MCF 10A (cell line): Measurements from ENCODE around the gene MC3R. TPM values are rescaled to one million over a fixed set of nuclear protein-coding genes. Genes with fewer than 3 reads are reported as not detected.
A peak's percentile ranks its signal among the peaks of the same experiment; 100 is the strongest.

Experiments
- Bru-seq: library from RNA; stranded (reverse); fragments of 400-500 nt; gene quantifications from one replicate; lab custom pipeline; 2021; lab: Mats Ljungman, UMichigan
- BruChase-seq, 2 experiments: library from RNA; stranded (reverse); fragments of 400-500 nt; gene quantifications; one replicate each; lab custom pipeline; 2021; lab: Mats Ljungman, UMichigan
- BruUV-seq: library from RNA; stranded (reverse); fragments of 400-500 nt; replicated peaks from 2 replicates; lab custom pipeline; 2021; lab: Mats Ljungman, UMichigan
- CTCF ChIA-PET: fragments of 300-600 bp; sonication (Branson Sonifier 250); formaldehyde crosslinking; extraction: SDS; loops from one replicate; lab custom pipeline; 2021; ENCODE audit warnings: antibody characterized with exemption, inconsistent platforms; lab: Yijun Ruan, JAX
- POLR2A ChIA-PET: fragments of 300-600, 350-650 bp; sonication (Branson Sonifier 250); formaldehyde crosslinking; extraction: SDS; loops from one replicate; lab custom pipeline; 2020; ENCODE audit warnings: antibody characterized with exemption, inconsistent platforms; lab: Yijun Ruan, JAX
- DNase-seq: peaks from one replicate; pipeline ENCODE4 v3.0.0-alpha.2; 2018; ENCODE audit not compliant: unreplicated experiment
- H3K27ac Mint-ChIP-seq: one replicate; pipeline ENCODE4 v1.8.0; 2022; ENCODE audit warnings: mild to moderate bottlenecking, low read depth, mixed read lengths; ENCODE audit not compliant: unreplicated experiment
- H3K27me3 Mint-ChIP-seq: one replicate; pipeline ENCODE4 v1.8.0; 2022; ENCODE audit warnings: mixed read lengths; ENCODE audit not compliant: insufficient read depth, unreplicated experiment
- H3K36me3 Mint-ChIP-seq: one replicate; pipeline ENCODE4 v1.8.0; 2022; ENCODE audit warnings: mild to moderate bottlenecking, moderate library complexity, mixed read lengths; ENCODE audit not compliant: insufficient read depth, unreplicated experiment
- H3K4me1 Mint-ChIP-seq: one replicate; pipeline ENCODE4 v1.8.0; 2022; ENCODE audit warnings: mixed read lengths; ENCODE audit not compliant: insufficient read depth, unreplicated experiment
- H3K4me3 Mint-ChIP-seq: one replicate; pipeline ENCODE4 v1.8.0; 2022; ENCODE audit warnings: mild to moderate bottlenecking, moderate library complexity, mixed read lengths; ENCODE audit not compliant: unreplicated experiment
- H3K9me3 Mint-ChIP-seq: one replicate; pipeline ENCODE4 v1.8.0; 2022; ENCODE audit warnings: mixed read lengths; ENCODE audit not compliant: unreplicated experiment
- CTCF ChIP-seq: fragments of 200-600 bp; IDR thresholded peaks from one replicate; pipeline ENCODE4 v1.8.0; 2022; ENCODE audit warnings: antibody characterized with exemption, mild to moderate bottlenecking; ENCODE audit not compliant: unreplicated experiment
- intact Hi-C: fragments of 100-400 bp; cut with micrococcal nuclease; formaldehyde crosslinking; loops from 2 replicates; pipeline ENCODE4 v1.14.1; 2022
- long read RNA-seq: library from polyadenylated mRNA; stranded (forward); transcript quantifications from one replicate; pipeline ENCODE4 v2.0.0, GENCODE V29; 2022
- total RNA-seq: library from RNA; stranded (reverse); gene quantifications from 2 replicates; pipeline ENCODE4 v1.2.3, GENCODE V29; 2022

Gene MC3R
- total RNA-seq (not detected in 2 replicates), Bru-seq, nascent RNA (not detected), BruChase-seq, experiment 1, labeled RNA remaining after a 6-hour chase (not detected), BruChase-seq, experiment 2, labeled RNA remaining after a 2-hour chase (not detected)
- long read RNA-seq: 0 reads

- DNase-seq: peak; percentile 68
- peaks cover 5% of the 10 kb centered on the region for H3K36me3 Mint-ChIP-seq
- H3K4me3 Mint-ChIP-seq: no peak within 1 kb of the TSS
- BruUV-seq: no TSS peak
- H3K4me1 Mint-ChIP-seq: peaks cover 21% of the 10 kb centered on the region
- intact Hi-C loops: loop anchor here (1.0 to 5.0 kb wide), 2 partner anchors 61 to 96 kb away; no protein-coding TSS in a partner anchor
- H3K9me3 Mint-ChIP-seq: no peaks in the 10 kb centered on the region
- peak; percentile 72 for TF ChIP-seq CTCF
- no peak within 1 kb of the TSS for H3K27ac Mint-ChIP-seq
- ChIA-PET CTCF (interaction anchor here (0.5 to 8.7 kb wide), 66 partner anchors 9 to 1479 kb away, joined by 3 to 115 read pairs (median 5); partner anchors contain the start of genes CASS4 and FAM210B), POLR2A (interaction anchor here (0.6 to 1.2 kb wide), 3 partner anchors 111 to 769 kb away, joined by 3 to 4 read pairs (median 3); no protein-coding TSS in a partner anchor)
- H3K27me3 Mint-ChIP-seq: peaks cover 35% of the 10 kb centered on the region
These were observed at the start of gene MC3R for GRCh38 chr20:56247954-56248782. MC3R (plus strand) TSS chr20:56248732; CDS start chr20:56248844, 112 bp downstream.

- DNase-seq: peak; percentile 17
- TF ChIP-seq CTCF: peak; percentile 19
- ChIA-PET POLR2A (interaction anchor here (1.3 kb wide), 1 partner anchor 269 kb away, joined by 3 read pairs; no protein-coding TSS in a partner anchor), CTCF (interaction anchor here (0.5 to 7.7 kb wide), 18 partner anchors 9 to 1813 kb away, joined by 3 to 89 read pairs (median 3); partner anchors contain the start of genes AURKA, CSTF1 and MC3R)
- Mint-ChIP-seq H3K4me3 (no peak overlapping the region), H3K36me3 (no peaks in the 10 kb centered on the region), H3K27me3 (no peaks in the 10 kb centered on the region), H3K27ac (no peak overlapping the region), H3K4me1 (peaks cover 4% of the 10 kb centered on the region), H3K9me3 (peaks cover 26% of the 10 kb centered on the region)
- intact Hi-C loops: no loop called here
- BruUV-seq: no TSS peak
These were observed 48.1 kb upstream of the MC3R start for GRCh38 chr20:56200456-56200855.

- intact Hi-C loops: loop anchor here (1.0 to 2.0 kb wide), 4 partner anchors 47 to 314 kb away; partner anchors contain the start of genes AURKA and CSTF1
- Mint-ChIP-seq H3K9me3 (peaks cover 26% of the 10 kb centered on the region), H3K4me1 (no peaks in the 10 kb centered on the region), H3K27ac (no peak overlapping the region), H3K36me3 (no peaks in the 10 kb centered on the region), H3K27me3 (no peaks in the 10 kb centered on the region), H3K4me3 (no peak overlapping the region)
- peak; percentile 73 for TF ChIP-seq CTCF
- DNase-seq: peak; percentile 63
- POLR2A ChIA-PET: interaction anchor here (0.6 to 1.2 kb wide), 2 partner anchors 150 to 156 kb away, joined by 3 to 9 read pairs; partner anchors contain the start of gene FAM210B
- CTCF ChIA-PET: interaction anchor here (0.6 to 7.7 kb wide), 52 partner anchors 15 to 1634 kb away, joined by 3 to 89 read pairs (median 4); partner anchors contain the start of gene MC3R
- BruUV-seq: no TSS peak
These were observed 45.9 kb upstream of the MC3R start for GRCh38 chr20:56202493-56203077.
